ENCODE measurements around the gene COX6B1. TPM values are rescaled to one million over a fixed set of nuclear protein-coding genes. Genes with fewer than 3 reads are reported as not detected.
"Not testable (repeated sequence)": the region's sequence is repeated elsewhere in the genome, so short reads cannot be mapped to it uniquely, and the experiment has no call there.

Gene COX6B1
- total RNA-seq, 6 experiments from 2014 or later: 375 to 463 (median 413) TPM

DNA sequence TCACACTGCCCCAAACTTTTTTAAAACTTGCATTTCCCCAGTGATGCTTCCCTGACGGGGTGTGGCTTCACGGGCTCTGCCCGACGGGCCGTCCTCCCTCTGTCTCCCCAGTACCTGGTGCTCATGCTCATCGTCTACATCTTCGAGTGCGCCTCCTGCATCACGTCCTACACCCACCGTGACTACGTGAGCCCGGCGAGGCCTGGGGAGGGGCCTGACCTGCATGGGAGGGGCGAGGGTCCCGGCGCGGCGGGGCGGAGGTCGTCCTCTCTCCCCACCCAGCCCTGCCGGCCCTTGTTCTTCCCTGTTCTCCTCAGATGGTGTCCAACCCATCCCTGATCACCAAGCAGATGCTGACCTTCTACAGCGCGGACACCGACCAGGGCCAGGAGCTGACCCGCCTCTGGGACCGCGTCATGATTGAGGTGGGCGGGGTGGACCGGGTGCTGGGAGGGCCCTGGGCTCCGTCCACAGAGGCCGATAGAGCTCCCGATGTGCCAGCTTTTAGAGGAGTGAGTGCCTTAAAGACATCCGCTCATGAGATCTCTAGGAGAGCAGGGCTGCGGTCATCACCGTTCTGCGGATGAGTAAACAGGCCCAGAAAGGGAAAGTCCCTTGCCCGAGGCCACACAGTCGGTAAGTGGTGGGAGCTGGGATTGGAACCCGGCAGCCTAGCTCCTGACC, 25.1 kb downstream of the COX6B1 start:
- Mint-ChIP-seq H3K27me3 (ENCODE audit: insufficient read depth) (peaks cover 26% of the 10 kb centered on the region), H3K27ac (peak overlapping the region; percentile 72), H3K4me1 (ENCODE audit: low read depth) (peaks cover 8% of the 10 kb centered on the region), H3K9me3 (no peaks in the 10 kb centered on the region), H3K36me3 (ENCODE audit: low read depth) (no peaks in the 10 kb centered on the region), H3K4me3 (peak overlapping the region; percentile 85)
- DNase-seq: peak; percentile 75
- no peak for TF ChIP-seq CTCF (IDR thresholded peaks at IDR 0.05)

GRCh38 chr19:35675589-35676140, 27.5 kb downstream of the COX6B1 start:
- no peak for DNase-seq

DNA sequence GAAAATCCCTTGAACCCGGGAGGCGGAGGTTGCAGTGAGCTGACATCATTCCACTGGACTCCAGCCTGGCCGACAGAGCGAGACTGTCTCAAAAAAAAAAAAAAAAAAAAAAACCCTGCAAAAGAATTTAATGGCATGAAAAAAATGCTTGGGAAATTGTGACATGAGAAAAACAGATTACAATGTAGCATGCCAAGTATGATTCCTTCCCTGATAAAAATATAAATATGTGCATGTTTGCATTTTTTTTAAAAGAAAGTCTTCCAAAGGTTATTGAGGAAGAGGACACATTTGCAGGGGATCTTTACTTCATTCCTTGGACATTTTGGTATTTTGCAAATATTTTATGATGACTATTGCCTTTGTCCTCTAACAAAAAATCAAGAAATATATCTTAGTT, 41.7 kb downstream of the COX6B1 start:
- no peak overlapping the region for H3K27ac Mint-ChIP-seq
- H3K27me3 Mint-ChIP-seq (ENCODE audit: insufficient read depth): peaks cover 12% of the 10 kb centered on the region
- DNase-seq: no peak
- H3K4me3 Mint-ChIP-seq: no peak overlapping the region
- TF ChIP-seq CTCF (IDR thresholded peaks at IDR 0.05): 0 out of 2 replicates have a peak, but pooled peaks have one; percentile 4
- no peaks in the 10 kb centered on the region for H3K36me3 Mint-ChIP-seq (ENCODE audit: low read depth)
- H3K9me3 Mint-ChIP-seq: no peaks in the 10 kb centered on the region
- no peaks in the 10 kb centered on the region for H3K4me1 Mint-ChIP-seq (ENCODE audit: low read depth)

More at GRCh38 chr19:35675589-35676140, 27.5 kb downstream of the COX6B1 start:
- Mint-ChIP-seq H3K27me3 (ENCODE audit: insufficient read depth) (peaks cover 25% of the 10 kb centered on the region), H3K9me3 (no peaks in the 10 kb centered on the region), H3K4me3 (no peak overlapping the region), H3K27ac (no peak overlapping the region), H3K4me1 (ENCODE audit: low read depth) (peaks cover 8% of the 10 kb centered on the region), H3K36me3 (ENCODE audit: low read depth) (no peaks in the 10 kb centered on the region)
- no peak for TF ChIP-seq CTCF (IDR thresholded peaks at IDR 0.05)

DNA sequence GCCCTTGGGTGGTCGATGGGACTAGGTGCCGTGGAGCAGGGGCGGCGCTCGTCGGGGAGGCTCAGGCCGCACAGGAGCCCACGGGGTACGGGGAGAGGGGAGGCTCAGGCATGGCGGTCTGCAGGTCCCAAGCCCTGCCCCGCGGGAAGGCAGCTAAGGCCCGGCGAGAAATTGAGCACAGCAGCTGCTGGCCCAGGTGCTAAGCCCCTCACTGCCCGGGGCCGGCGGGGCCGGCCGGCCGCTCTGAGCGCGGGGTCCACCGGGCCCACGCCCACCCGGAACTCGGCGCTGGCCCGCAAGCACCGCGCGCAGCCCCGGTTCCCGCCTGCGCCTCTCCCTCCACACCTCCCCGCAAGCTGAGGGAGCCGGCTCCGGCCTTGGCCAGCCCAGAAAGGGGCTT, 43.0 kb downstream of the COX6B1 start:
- H3K4me3 Mint-ChIP-seq; DNase-seq; H3K9me3 Mint-ChIP-seq; H3K27me3 Mint-ChIP-seq (ENCODE audit: insufficient read depth); H3K36me3 Mint-ChIP-seq (ENCODE audit: low read depth); H3K27ac Mint-ChIP-seq; H3K4me1 Mint-ChIP-seq (ENCODE audit: low read depth): not testable (repeated sequence)

DNA sequence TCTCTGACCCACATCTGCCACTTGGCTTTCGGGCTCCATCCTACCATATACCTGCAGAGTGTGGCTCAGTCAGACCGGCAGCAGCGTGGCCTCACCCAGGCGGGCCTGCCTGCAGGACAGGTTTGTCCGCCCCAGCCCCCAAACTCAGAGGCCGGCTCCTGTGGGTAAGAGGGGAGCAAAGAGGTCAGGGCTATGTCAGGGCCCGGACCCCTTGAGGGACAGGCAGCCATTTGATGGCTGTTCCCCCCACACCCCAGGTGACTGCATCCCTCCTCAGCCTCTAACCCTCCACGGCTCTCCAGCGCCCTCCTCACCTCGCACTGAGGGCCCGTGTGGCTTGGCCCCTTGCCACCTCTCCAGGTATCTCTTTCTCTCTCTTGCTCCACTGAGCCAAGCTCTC, 43.9 kb downstream of the COX6B1 start:
- Mint-ChIP-seq H3K4me3 (no peak overlapping the region), H3K27me3 (ENCODE audit: insufficient read depth) (peaks cover 6% of the 10 kb centered on the region), H3K36me3 (ENCODE audit: low read depth) (no peaks in the 10 kb centered on the region), H3K27ac (no peak overlapping the region), H3K9me3 (no peaks in the 10 kb centered on the region), H3K4me1 (ENCODE audit: low read depth) (no peaks in the 10 kb centered on the region)
- no peak for TF ChIP-seq CTCF (IDR thresholded peaks at IDR 0.05)
- DNase-seq: no peak

DNA sequence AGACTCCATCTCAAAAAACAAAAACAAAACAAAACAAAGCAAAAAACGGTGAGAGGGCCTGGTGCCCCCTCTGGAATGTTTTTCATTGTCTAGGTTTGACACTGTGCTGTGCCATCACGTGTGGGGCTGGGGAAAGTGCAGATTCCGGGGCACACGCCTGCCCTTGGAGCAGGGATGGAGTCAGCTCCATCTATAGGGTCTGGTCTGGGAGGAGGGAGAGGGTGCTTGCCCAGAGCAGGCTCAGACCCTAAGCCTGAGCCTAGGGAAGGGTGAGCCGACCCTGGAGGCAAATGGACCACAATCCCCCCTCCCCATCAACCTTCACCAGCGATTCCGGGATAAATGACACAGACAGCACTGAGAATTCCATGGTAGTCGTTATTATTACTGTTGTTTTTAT, 45.3 kb downstream of the COX6B1 start:
- no peaks in the 10 kb centered on the region for H3K36me3 Mint-ChIP-seq (ENCODE audit: low read depth)
- no peak overlapping the region for H3K27ac Mint-ChIP-seq
- H3K4me3 Mint-ChIP-seq: no peak overlapping the region

More for the DNA sequence above, 45.3 kb downstream of the COX6B1 start:
- no peak for DNase-seq
- Mint-ChIP-seq H3K27me3 (ENCODE audit: insufficient read depth) (peaks cover 6% of the 10 kb centered on the region), H3K9me3 (no peaks in the 10 kb centered on the region), H3K4me1 (ENCODE audit: low read depth) (no peaks in the 10 kb centered on the region)
- no peak for TF ChIP-seq CTCF (IDR thresholded peaks at IDR 0.05)
